Endothelial cell of umbilical vein (primary cell): Measurements from ENCODE around the gene BBS2.

Source experiments
- CTCF ChIP-seq, 2 donors: IDR thresholded peaks; 1 replicate in 1 of 2; 2 replicates in 1 of 2; pipeline ENCODE4 v1.5.1; 2011; ENCODE audit warnings: low read length in 2 of 2, mild to moderate bottlenecking in 2 of 2, moderate library complexity in 2 of 2, control low read depth in 1 of 2, inconsistent platforms in 1 of 2, low read depth in 1 of 2; ENCODE audit not compliant: insufficient read depth in 1 of 2; ENCODE audit errors: extremely low read depth in 1 of 2
- EZH2 ChIP-seq: IDR thresholded peaks from 2 replicates; pipeline ENCODE4 v1.6.1; 2012; ENCODE audit warnings: borderline replicate concordance, low read depth, mild to moderate bottlenecking, moderate library complexity, low read length, inconsistent platforms; ENCODE audit not compliant: severe bottlenecking
- GATA2 ChIP-seq: IDR thresholded peaks from 2 replicates; pipeline ENCODE4 v1.7.0; 2011; ENCODE audit warnings: low read depth, mild to moderate bottlenecking, moderate library complexity, mixed read lengths, low read length; ENCODE audit not compliant: insufficient read length, insufficient read depth
- JUN ChIP-seq: IDR thresholded peaks from 2 replicates; pipeline ENCODE4 v1.6.1; 2011; ENCODE audit warnings: borderline replicate concordance, low read depth; ENCODE audit not compliant: insufficient read length, insufficient read depth
- MAX ChIP-seq: IDR thresholded peaks from 2 replicates; pipeline ENCODE4 v1.6.1; 2011; ENCODE audit not compliant: insufficient read depth, insufficient read length
- MYC ChIP-seq: IDR thresholded peaks from one replicate; pipeline ENCODE4 v1.6.1; 2011; ENCODE audit warnings: mild to moderate bottlenecking, low read depth, low read length
- POLR2A ChIP-seq: IDR thresholded peaks from 2 replicates; pipeline ENCODE4 v1.6.1; 2012; ENCODE audit warnings: low read depth, mild to moderate bottlenecking, control low read depth, low read length
- POLR2AphosphoS5 ChIP-seq: IDR thresholded peaks from 2 replicates; pipeline ENCODE4 v1.6.1; 2012; ENCODE audit warnings: low read depth, mild to moderate bottlenecking, control low read depth, low read length, moderate library complexity; ENCODE audit not compliant: insufficient read depth

- TF ChIP-seq POLR2A (no peak), CTCF (IDR thresholded peaks at IDR 0.05; ENCODE audit: extremely low read depth in 1 of 2, insufficient read depth in 1 of 2, low read depth in 1 of 2, low read length in 2 of 2) (no peak), JUN (no peak), POLR2AphosphoS5 (no peak), EZH2 (no peak), MYC (no peak), GATA2 (no peak), MAX (no peak)
Observed at GRCh38 chr16:56551796-56552738, 32.2 kb upstream of the BBS2 start.
